Measurements from ENCODE around the gene BEGAIN. TPM values are rescaled to one million over a fixed set of nuclear protein-coding genes. Genes with fewer than 3 reads are reported as not detected.

Gene BEGAIN
- total RNA-seq, 2 donors from 2014 or later = 0.91 to 1.3 TPM

- Histone ChIP-seq H3K4me1 (ENCODE audit: control insufficient read depth, insufficient read depth, low read length) (no peaks in the 10 kb centered on the region), H3K9ac (ENCODE audit: extremely low read depth, low read length, poor library complexity, severe bottlenecking) (no peak overlapping the region), H3K27ac (ENCODE audit: low read depth, low read length) (no peak overlapping the region), H3K4me3 (ENCODE audit: low read length) (no peak overlapping the region), H3K9me3 (ENCODE audit: control insufficient read depth, low read length) (no peaks in the 10 kb centered on the region), H3K36me3 (ENCODE audit: control insufficient read depth, insufficient read depth, low read length) (no peaks in the 10 kb centered on the region), H3K27me3 (ENCODE audit: control insufficient read depth, insufficient read depth, low read length, poor library complexity, severe bottlenecking) (peaks cover 37% of the 10 kb centered on the region)
- Mint-ChIP-seq H3K9me3 (no peaks in the 10 kb centered on the region), H3K4me3 (no peak overlapping the region), H3K36me3 (ENCODE audit: low read depth) (no peaks in the 10 kb centered on the region), H3K27ac (no peak overlapping the region), H3K4me1 (no peaks in the 10 kb centered on the region), H3K27me3 (ENCODE audit: insufficient read depth) (peaks cover 41% of the 10 kb centered on the region)
- WGBS, 2 experiments (ENCODE audit: insufficient coverage in 1 of 2, insufficient read length in 1 of 2) = 80 to 87% methylated on average over 2 of the region's 2 CpGs
- DNase-seq = no peak
- TF ChIP-seq, protein P1, sequence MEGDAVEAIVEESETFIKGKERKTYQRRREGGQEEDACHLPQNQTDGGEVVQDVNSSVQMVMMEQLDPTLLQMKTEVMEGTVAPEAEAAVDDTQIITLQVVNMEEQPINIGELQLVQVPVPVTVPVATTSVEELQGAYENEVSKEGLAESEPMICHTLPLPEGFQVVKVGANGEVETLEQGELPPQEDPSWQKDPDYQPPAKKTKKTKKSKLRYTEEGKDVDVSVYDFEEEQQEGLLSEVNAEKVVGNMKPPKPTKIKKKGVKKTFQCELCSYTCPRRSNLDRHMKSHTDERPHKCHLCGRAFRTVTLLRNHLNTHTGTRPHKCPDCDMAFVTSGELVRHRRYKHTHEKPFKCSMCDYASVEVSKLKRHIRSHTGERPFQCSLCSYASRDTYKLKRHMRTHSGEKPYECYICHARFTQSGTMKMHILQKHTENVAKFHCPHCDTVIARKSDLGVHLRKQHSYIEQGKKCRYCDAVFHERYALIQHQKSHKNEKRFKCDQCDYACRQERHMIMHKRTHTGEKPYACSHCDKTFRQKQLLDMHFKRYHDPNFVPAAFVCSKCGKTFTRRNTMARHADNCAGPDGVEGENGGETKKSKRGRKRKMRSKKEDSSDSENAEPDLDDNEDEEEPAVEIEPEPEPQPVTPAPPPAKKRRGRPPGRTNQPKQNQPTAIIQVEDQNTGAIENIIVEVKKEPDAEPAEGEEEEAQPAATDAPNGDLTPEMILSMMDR (conservative IDR thresholded peaks at IDR 0.05) = no peak
These were observed 4.0 kb downstream of the BEGAIN start for GRCh38 chr14:100583245-100583644.

DNA sequence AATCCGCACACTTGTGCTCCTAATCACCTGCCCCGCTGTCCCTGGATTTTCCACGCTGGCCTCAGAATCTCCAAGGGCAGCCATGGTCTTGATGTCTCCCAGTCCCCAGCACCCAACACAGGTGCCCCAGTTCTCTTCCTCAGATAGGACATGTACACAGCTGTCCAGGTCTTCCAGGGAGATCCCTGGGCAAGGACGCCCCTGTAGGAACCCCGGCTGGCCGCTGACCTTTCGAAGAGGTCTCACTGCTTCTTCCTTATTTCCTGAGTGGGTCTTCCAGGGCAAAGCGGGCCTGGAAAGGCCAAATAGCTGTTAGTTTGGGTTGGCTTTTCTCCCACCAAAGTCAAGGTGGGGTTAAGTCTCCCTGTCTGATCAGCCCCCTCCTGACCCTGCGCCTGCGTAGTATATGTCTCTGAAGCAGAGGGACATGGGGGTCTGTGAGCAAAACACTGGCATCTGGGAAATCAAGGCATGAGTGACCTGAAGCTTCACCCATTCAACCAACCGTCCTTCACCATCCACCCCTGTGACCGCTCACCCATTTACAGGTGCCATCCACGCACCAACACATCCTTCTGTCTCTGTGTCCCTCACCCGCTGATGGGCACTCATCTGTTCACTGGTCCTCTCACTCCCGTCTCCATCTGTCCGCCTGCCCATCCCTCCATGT, 4.6 kb downstream of the BEGAIN start:
- no peak overlapping the region for H3K4me3 ChIP-seq (ENCODE audit: low read length)
- peak; percentile 21 for DNase-seq
- H3K9me3 ChIP-seq (ENCODE audit: control insufficient read depth, low read length) = no peaks in the 10 kb centered on the region
- no peak overlapping the region for H3K4me3 Mint-ChIP-seq
- H3K4me1 ChIP-seq (ENCODE audit: control insufficient read depth, insufficient read depth, low read length) = no peaks in the 10 kb centered on the region
- H3K9me3 Mint-ChIP-seq = no peaks in the 10 kb centered on the region
- TF ChIP-seq, protein P1 (conservative IDR thresholded peaks at IDR 0.05) = no peak
- no peaks in the 10 kb centered on the region for H3K36me3 ChIP-seq (ENCODE audit: control insufficient read depth, insufficient read depth, low read length)
- no peaks in the 10 kb centered on the region for H3K36me3 Mint-ChIP-seq (ENCODE audit: low read depth)
- H3K4me1 Mint-ChIP-seq = no peaks in the 10 kb centered on the region
- 95 to 97% methylated on average over 11 to 16 of the region's 16 CpGs for WGBS, 2 experiments (ENCODE audit: insufficient coverage in 1 of 2, insufficient read length in 1 of 2)
- H3K27me3 ChIP-seq (ENCODE audit: control insufficient read depth, insufficient read depth, low read length, poor library complexity, severe bottlenecking) = peaks cover 31% of the 10 kb centered on the region
- H3K27ac Mint-ChIP-seq = no peak overlapping the region
- no peak overlapping the region for H3K9ac ChIP-seq (ENCODE audit: extremely low read depth, low read length, poor library complexity, severe bottlenecking)
- peaks cover 35% of the 10 kb centered on the region for H3K27me3 Mint-ChIP-seq (ENCODE audit: insufficient read depth)
- no peak overlapping the region for H3K27ac ChIP-seq (ENCODE audit: low read depth, low read length)

DNA sequence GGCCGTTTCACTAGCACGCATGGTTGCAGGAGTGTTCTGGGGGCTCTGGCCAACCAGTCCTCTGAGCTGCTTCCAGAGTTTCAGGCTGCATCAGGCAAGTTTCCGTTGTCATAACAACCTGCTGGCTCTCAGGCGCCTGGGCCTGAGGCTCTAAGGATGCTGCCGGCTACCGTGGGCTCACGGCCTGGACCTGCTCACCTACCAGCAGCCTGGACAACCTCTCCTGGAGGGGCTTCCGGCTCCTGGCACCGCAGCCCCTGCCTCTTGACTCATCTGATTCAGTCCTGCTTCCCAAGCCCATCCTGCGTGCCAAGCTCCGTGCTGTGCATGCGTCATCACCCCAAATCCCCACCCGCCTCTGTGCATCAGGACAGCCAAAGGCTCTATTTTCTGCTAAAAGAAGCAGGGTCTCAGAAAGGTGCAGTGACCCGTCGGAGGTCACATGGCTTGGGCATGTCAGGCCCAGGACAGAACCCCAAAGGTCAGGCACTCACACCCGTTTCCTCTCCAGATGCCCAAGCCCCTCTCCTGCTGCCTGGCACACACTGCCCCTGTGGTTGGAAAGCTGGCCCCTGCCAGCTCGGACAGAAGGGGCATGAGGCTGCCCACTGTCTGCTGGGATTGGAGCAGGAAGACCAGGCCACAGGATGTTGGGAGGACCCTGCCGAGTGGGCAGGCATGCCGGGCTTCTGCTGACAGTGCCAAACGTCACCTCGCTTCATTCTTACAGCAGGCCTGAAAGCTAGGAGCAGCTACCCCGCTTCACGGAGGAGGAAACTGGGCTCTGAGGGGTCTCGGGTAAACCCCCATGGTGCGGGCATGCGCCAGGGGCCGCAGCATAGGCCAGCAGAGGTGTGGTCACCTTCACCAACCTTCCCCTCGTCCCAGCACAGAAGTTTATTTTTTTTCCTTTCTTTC, 5.7 kb downstream of the BEGAIN start:
- WGBS, 2 experiments (ENCODE audit: insufficient coverage in 1 of 2, insufficient read length in 1 of 2) = 89 to 95% methylated on average over 21 to 28 of the region's 28 CpGs

More for the DNA sequence above, 5.7 kb downstream of the BEGAIN start:
- H3K27ac ChIP-seq (ENCODE audit: low read depth, low read length) = no peak overlapping the region
- Mint-ChIP-seq H3K27me3 (ENCODE audit: insufficient read depth) (peaks cover 31% of the 10 kb centered on the region), H3K4me1 (no peaks in the 10 kb centered on the region), H3K36me3 (ENCODE audit: low read depth) (no peaks in the 10 kb centered on the region), H3K27ac (no peak overlapping the region), H3K9me3 (no peaks in the 10 kb centered on the region), H3K4me3 (no peak overlapping the region)
- no peak overlapping the region for H3K4me3 ChIP-seq (ENCODE audit: low read length)
- no peaks in the 10 kb centered on the region for H3K36me3 ChIP-seq (ENCODE audit: control insufficient read depth, insufficient read depth, low read length)
- TF ChIP-seq, protein P1 (conservative IDR thresholded peaks at IDR 0.05) = no peak
- peak; percentile 24 for DNase-seq
- H3K4me1 ChIP-seq (ENCODE audit: control insufficient read depth, insufficient read depth, low read length) = no peaks in the 10 kb centered on the region
- no peak overlapping the region for H3K9ac ChIP-seq (ENCODE audit: extremely low read depth, low read length, poor library complexity, severe bottlenecking)
- no peaks in the 10 kb centered on the region for H3K9me3 ChIP-seq (ENCODE audit: control insufficient read depth, low read length)
- peaks cover 24% of the 10 kb centered on the region for H3K27me3 ChIP-seq (ENCODE audit: control insufficient read depth, insufficient read depth, low read length, poor library complexity, severe bottlenecking)
